PFSK-1 (cell line): ENCODE measurements around the gene BPIFA3.

Experiments used
- FOXP2 ChIP-seq: optimal IDR thresholded peaks from 2 replicates; pipeline ENCODE3; 2011; ENCODE audit warnings: borderline replicate concordance, control low read depth, inconsistent platforms; ENCODE audit not compliant: insufficient read depth; ENCODE audit errors: extremely low read length, extremely low read depth
- POLR2AphosphoS5 ChIP-seq: IDR thresholded peaks from 2 replicates; pipeline ENCODE4 v1.6.1; 2012; ENCODE audit warnings: low read depth, mild to moderate bottlenecking, control low read depth, low read length, moderate library complexity
- SIN3A ChIP-seq: IDR thresholded peaks from 2 replicates; pipeline ENCODE4 v1.6.1; 2012; ENCODE audit warnings: mild to moderate bottlenecking, low read length, moderate library complexity, borderline replicate concordance; ENCODE audit not compliant: insufficient read depth
- TAF1 ChIP-seq: IDR thresholded peaks from 2 replicates; pipeline ENCODE4 v1.6.1; 2012; ENCODE audit warnings: low read length, control low read depth, borderline replicate concordance; ENCODE audit not compliant: insufficient read depth
- TF ChIP-seq, protein P1 (sequence below), 2 experiments: IDR thresholded peaks; 2 replicates each; pipeline versions ENCODE4 v1.6.1 to v1.8.0; 2011 to 2012; ENCODE audit warnings: low read depth in 2 of 2, low read length in 2 of 2, control low read depth in 1 of 2, inconsistent platforms in 1 of 2, mild to moderate bottlenecking in 1 of 2, moderate library complexity in 1 of 2; ENCODE audit not compliant: insufficient read depth in 1 of 2

The BPIFA3 gene

GRCh38 chr20:33255005-33255404 lies 37.9 kb downstream of the BPIFA3 start:
- TF ChIP-seq SIN3A (no peak), FOXP2 (no peak), POLR2AphosphoS5 (no peak), TAF1 (no peak)
- TF ChIP-seq, protein P1, sequence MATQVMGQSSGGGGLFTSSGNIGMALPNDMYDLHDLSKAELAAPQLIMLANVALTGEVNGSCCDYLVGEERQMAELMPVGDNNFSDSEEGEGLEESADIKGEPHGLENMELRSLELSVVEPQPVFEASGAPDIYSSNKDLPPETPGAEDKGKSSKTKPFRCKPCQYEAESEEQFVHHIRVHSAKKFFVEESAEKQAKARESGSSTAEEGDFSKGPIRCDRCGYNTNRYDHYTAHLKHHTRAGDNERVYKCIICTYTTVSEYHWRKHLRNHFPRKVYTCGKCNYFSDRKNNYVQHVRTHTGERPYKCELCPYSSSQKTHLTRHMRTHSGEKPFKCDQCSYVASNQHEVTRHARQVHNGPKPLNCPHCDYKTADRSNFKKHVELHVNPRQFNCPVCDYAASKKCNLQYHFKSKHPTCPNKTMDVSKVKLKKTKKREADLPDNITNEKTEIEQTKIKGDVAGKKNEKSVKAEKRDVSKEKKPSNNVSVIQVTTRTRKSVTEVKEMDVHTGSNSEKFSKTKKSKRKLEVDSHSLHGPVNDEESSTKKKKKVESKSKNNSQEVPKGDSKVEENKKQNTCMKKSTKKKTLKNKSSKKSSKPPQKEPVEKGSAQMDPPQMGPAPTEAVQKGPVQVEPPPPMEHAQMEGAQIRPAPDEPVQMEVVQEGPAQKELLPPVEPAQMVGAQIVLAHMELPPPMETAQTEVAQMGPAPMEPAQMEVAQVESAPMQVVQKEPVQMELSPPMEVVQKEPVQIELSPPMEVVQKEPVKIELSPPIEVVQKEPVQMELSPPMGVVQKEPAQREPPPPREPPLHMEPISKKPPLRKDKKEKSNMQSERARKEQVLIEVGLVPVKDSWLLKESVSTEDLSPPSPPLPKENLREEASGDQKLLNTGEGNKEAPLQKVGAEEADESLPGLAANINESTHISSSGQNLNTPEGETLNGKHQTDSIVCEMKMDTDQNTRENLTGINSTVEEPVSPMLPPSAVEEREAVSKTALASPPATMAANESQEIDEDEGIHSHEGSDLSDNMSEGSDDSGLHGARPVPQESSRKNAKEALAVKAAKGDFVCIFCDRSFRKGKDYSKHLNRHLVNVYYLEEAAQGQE (IDR thresholded peaks at IDR 0.05; ENCODE audit: insufficient read depth in 1 of 2, low read depth in 2 of 2, low read length in 2 of 2), result no peak

GRCh38 chr20:33257237-33257636 lies 40.1 kb downstream of the BPIFA3 start:
- no peak for TF ChIP-seq POLR2AphosphoS5
- TF ChIP-seq, protein P1 (IDR thresholded peaks at IDR 0.05; ENCODE audit: insufficient read depth in 1 of 2, low read depth in 2 of 2, low read length in 2 of 2), result no peak
- no peak for TF ChIP-seq SIN3A
- TF ChIP-seq FOXP2, result no peak
- no peak for TF ChIP-seq TAF1

DNA sequence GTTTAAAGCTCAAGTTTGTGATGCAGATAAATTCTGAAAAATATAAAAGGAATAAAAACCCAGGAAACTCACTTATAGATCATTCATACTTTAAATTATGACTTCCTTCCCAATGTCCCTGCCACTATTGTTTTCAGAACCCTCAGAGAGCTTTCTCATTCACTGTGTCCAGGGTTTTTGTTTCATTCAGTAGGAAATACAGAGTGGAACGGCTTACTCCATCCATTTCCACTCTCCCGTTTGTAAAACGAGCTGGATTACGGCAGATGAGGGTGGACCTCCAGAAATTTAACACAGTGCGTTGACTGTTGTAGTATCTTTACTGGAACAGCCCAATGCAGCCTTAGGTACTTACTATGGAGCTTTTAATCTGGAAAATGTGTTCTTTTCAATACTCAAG lies 42.2 kb downstream of the BPIFA3 start:
- TF ChIP-seq TAF1 (no peak), SIN3A (no peak), FOXP2 (no peak), POLR2AphosphoS5 (no peak)
- TF ChIP-seq, protein P1 (IDR thresholded peaks at IDR 0.05; ENCODE audit: insufficient read depth in 1 of 2, low read depth in 2 of 2, low read length in 2 of 2), result no peak

DNA sequence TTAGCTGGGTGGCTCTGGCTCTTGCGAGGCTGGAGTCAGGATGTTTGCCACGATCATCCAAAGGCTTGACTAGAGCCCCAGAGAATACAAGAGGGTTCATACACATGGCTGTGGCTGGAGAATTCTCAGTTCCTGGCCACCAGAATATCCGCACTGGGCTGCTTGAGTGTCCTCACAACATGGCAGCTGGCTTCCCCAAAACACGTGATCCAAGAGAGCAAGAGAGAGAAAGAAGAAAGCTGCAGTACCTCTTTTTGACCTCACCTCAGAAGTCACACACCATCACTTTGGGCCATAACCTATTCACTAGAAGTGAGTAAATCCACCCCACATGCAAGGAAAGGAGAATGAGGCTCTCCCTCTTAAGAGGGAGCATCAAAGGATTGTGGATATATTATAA lies 44.3 kb downstream of the BPIFA3 start:
- TF ChIP-seq TAF1 (no peak), SIN3A (no peak), POLR2AphosphoS5 (no peak), FOXP2 (no peak)
- TF ChIP-seq, protein P1 (IDR thresholded peaks at IDR 0.05; ENCODE audit: insufficient read depth in 1 of 2, low read depth in 2 of 2, low read length in 2 of 2), result no peak

- no peak for TF ChIP-seq TAF1
- TF ChIP-seq, protein P1 (IDR thresholded peaks at IDR 0.05; ENCODE audit: insufficient read depth in 1 of 2, low read depth in 2 of 2, low read length in 2 of 2), result no peak
Measured at GRCh38 chr20:33262658-33263065, 45.5 kb downstream of the BPIFA3 start.
